HG02970 (cell line): Measurements from ENCODE around the gene NUDT16L1.
A peak's percentile ranks its signal among the peaks of the same experiment; 100 is the strongest.

ENCODE experiments used
- ATAC-seq: cut with Tn5 transposase; IDR thresholded peaks from one replicate; pipeline ENCODE4 v1.9.1; 2021; ENCODE audit warnings: mild to moderate bottlenecking, moderate library complexity, moderate number of reproducible peaks; ENCODE audit not compliant: unreplicated experiment, low FRiP score

NUDT16L1 gene

DNA sequence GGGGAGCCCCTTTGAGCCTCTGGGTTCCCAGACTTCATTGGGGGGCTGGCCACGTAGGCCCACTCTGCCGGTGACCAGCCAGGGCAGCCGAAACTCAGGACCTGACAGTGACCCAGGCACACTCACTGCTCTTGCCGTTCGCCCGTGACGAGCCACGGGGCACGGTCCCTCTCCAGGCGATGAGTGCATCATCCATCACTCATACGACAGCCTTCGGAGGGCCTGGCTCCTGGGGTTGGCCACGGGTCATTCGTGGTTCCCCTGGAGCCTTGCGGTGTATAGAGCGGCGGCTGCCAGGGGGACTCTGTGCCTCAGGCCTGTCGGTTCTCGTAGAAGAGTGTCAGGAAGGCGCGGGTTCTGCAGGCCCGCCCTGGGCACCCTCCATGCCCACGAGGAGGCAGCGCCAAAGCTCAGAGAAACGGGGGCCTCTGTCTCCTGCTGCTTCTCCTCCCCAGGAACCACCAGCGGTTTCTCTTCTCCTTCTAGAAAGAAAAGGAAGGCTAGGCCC is 11.2 kb upstream of the NUDT16L1 start:
- ATAC-seq: no peak

- no peak for ATAC-seq
These were observed 10.6 kb upstream of the NUDT16L1 start for GRCh38 chr16:4682616-4683254.

DNA sequence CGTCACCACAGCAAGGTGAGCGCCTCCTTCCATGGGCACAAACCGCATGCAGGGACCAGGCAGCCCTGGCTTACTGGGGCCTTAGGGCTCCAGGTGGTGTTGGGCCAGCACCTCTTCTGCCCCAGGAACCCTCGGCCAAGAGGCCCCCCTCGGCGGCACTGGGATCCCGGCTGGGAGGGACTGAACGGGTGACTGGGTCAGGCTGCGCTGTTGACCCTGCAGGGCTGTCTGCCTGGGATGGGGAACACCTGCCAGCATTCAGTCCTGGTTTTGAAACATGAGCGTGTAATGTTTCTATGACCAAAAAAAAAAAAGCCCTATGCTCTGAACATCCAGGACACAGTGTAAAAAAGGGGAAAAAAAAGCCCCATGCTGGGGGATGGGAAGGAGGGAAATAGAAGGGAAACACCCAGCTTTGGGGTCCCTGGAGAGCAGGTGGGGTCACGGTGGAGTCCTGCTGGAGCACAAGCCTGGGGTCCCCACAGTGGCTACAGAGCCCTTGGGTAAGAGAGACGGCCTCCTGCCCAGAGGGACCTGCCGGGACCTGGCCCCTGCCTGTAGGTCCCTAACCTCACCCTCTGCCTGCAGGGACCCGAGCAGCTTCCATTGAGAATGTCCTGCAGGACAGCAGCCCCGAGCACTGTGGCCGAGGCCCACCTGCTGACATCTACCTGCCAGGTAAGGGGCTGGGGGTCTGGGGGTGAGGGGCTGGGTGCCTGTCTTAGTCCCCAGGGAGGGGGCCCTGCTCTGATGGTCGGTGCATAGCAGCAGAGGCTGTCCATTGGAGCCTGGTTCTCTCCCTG is 9.9 kb upstream of the NUDT16L1 start:
- ATAC-seq: no peak

- no peak for ATAC-seq
These were observed 9.2 kb upstream of the NUDT16L1 start for GRCh38 chr16:4684058-4684715.

DNA sequence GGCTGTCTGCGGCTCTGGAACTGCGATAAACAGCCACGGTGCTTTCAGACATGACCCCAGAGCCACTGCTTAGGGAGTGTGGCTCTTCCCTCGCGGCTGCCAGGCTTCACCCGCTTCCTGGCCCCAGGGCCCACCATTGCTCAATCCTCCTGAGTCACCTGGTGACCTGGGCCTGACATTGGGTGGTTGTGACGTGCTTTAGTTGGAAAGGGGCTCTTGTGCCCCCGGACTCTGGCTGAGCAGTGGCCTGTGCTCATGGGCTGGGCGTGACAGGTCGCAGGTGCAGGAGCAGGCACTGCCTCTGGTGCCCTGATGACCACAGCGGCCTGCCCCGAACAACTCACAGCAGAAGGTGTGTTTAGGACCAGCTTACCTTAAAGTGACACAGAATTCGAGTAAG is 8.6 kb upstream of the NUDT16L1 start:
- no peak for ATAC-seq

- ATAC-seq: no peak
These were observed 8.1 kb upstream of the NUDT16L1 start for GRCh38 chr16:4685292-4685691.

- ATAC-seq: no peak
These were observed 7.4 kb upstream of the NUDT16L1 start for GRCh38 chr16:4685776-4686496.

- no peak for ATAC-seq
These were observed 6.7 kb upstream of the NUDT16L1 start for GRCh38 chr16:4686497-4687210.

DNA sequence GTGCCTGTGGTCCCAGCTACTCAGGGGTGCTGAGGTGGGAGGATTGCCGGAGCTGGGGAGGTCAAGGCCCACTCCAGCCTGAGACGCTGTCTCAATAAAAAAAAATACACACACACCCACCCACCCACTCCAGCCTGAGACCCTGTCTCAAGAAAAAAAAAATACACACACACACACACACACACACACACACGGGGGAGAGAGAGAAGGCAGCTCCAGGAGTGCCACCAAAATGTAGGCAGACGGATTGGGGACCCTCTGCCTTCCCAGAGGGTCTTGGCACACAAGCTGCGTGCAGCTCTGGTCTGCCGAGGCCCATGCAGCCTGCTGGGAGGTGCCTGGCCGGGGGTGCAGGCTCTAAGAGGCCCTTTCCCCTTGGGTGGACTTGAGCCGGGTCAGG is 5.9 kb upstream of the NUDT16L1 start:
- ATAC-seq: no peak

DNA sequence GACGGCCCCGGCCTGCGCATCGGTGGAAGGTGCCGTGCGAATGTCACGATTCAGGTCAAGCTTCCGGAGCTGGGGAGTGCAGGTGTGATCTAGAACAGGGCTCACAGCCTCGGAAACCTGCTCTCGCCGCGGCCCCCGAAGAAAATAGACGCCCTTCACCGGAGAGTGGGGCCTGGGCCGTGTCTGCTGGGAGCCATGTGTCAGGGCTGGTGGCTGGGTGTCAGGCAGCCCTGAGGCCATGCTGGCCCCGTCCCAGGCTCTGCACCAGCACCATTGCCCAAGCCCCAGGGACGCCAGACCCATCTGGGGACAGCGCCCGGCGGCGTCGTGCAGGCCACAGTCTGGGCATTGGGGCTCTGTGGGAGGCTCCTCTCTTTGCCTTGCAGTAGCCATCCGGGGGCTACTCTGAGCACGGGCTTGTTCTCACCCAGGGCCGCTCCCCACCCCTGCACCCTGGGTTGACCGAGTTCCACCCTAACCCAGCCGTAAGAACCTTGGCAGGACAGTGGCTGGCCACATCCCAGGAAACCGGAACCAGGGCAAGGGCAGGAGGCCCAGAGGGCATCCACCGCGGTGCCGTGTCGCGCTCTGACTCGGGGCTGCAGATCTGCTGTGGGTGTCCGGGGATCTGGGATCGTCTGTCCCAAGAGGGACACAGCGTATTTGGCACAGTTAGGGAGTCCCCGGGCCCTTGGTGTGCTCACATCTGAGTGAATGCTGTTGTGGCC is 5.3 kb upstream of the NUDT16L1 start:
- no peak for ATAC-seq

- ATAC-seq: no peak
These were observed 4.7 kb upstream of the NUDT16L1 start for GRCh38 chr16:4688674-4689045.

DNA sequence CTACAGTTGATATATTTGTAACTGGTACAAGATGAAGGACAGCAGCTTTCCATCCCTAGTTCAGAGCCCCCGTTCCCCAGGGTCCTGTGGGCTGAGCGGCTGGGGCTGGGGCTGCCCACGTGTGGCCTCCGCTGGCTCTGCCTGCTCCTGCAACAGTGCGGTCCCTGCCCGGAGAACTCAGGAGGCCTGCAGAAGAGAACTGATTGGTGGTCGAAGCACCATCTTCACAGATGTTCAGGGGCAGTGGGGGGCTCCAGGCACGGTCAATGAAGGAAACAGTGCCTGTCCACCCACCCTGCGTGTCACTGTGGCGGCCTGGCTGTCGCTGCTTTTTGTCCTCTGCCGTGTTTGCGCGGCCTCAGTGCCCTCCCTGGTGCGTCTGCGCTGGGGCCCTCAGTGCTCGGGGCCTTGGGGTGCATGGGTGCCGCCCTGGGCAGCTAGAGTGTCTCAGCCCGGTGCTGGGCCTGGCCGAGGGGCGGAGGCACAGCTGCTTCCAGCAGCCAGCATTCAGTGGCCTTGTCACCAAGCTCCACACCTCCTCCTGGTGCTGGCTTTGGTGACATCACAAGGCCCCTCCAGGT is 4.2 kb upstream of the NUDT16L1 start:
- no peak for ATAC-seq

- ATAC-seq: no peak
These were observed 3.3 kb upstream of the NUDT16L1 start for GRCh38 chr16:4689864-4690704.

DNA sequence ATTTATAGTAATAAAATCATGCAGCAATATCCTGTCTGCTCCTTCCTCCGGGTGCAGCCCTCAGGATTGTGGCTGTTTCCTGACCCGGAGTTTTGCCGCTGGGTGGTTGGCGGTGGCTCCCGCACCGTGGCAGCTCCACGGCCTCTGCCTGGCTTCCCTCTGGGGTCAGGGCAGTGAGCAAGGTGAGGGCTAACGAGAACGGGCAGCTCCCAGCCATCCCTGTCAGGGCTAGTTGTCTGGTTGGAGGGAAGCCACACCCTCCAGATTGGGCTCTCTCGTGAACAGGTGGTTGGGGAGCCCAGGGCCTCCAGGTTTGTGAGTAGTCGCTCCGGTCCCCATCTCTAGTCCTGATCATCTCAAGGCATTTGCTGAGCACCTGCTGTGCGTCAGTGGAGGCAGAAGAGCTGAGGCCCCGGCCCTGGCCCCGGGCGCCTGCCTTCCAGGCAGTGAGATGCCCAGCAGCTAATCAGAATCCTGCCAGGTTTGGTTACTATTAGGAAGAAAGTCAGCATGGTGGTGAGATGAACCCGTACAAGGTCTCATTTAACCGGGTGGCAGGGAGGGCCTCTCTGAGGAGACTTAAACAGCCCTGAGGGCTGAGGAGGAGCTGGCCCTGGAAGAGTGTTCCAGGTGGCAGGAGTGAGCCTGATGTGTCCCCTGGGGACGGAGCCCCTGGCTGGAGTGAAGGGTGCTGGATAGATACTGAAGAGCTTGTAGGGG is 2.3 kb upstream of the NUDT16L1 start:
- ATAC-seq: no peak

DNA sequence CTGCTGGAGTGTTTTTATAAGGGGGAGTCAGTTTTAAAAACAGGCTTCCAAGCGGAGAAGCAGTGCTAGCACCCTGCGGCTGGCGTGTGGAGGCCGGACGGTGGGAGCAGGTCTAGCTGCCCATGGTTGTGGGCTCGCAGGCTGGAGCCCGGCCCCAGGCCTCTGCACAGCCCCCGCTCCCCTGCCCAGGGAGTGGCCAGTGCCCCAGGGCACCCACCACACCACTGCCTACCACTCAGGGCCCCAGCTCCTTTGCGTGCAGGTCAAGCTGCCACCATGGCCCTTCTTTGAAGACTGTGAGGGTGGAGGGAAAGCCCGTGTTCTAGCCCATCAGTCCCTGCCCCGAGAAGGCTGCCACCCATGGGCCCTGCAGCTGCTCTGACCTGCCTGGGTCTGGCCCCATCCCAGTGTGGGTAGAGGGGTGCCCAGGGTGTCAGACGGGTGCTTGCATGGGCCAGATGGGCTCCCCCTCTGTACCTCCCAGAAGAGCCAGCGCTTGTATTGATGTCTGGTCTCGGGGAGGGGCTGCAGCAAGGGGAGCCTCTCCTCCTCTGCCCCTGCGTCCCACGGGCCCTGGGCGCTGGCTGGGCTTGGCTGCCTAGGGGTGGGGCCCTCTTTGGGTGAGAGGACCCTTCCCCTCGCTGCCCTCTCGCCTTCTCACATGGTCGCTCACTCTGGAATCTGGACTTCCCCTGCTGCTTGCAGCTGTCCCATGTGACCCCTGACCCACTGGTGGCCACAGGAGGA is 1.5 kb upstream of the NUDT16L1 start:
- no peak for ATAC-seq

GRCh38 chr16:4692460-4693295 is 684 bp upstream of the NUDT16L1 start:
- ATAC-seq: peak; percentile 12
